ENCODE data around the gene UPF3A. TPM values are rescaled to one million over a fixed set of nuclear protein-coding genes. Genes with fewer than 3 reads are reported as not detected.

UPF3A gene
- total RNA-seq, result 10 to 100 TPM; 30.1 to 88.7 (median 62.9) TPM
- polyA plus RNA-seq, result 10 to 100 TPM; 12.3 to 24.4 TPM
- 45.1 reads per million, percentile 69 among the genes with 10 or more reads in this experiment for total RNA-seq

GRCh38 chr13:114281351-114282040 lies at the start of gene UPF3A:
TSS of gene UPF3A (plus strand) at chr13:114281601. CDS start at chr13:114281640, 39 bp downstream.
- Histone ChIP-seq H3K36me3 (ENCODE audit: control insufficient read depth in 2 of 3, insufficient read depth in 3 of 3, low read length in 3 of 3) (peaks cover 0 to 15% (median 1%) of the 10 kb centered on the region in 3 experiments), H3K27me3 (ENCODE audit: control insufficient read depth in 2 of 2, insufficient read depth in 2 of 2, low read length in 2 of 2) (no peaks in the 10 kb centered on the region), H3K4me3 (ENCODE audit: low read length) (peak within 1 kb of the TSS; percentile 77), H3K4me1 (ENCODE audit: control insufficient read depth in 2 of 2, insufficient read depth in 2 of 2, low read length in 2 of 2) (peaks cover 29 to 34% of the 10 kb centered on the region in 2 donors), H3K27ac (ENCODE audit: low read depth, low read length) (peak within 1 kb of the TSS; percentile 94), H3K9me3 (ENCODE audit: control insufficient read depth in 2 of 3, low read length in 3 of 3) (no peaks in the 10 kb centered on the region)
- peaks cover 1 to 16% (median 2%) of the 10 kb centered on the region in 5 donors for H3K36me3 Mint-ChIP-seq
- H3K27me3 Mint-ChIP-seq, result no peaks in the 10 kb centered on the region
- peak within 1 kb of the TSS; percentile 94 to 99 (median 99) for H3K27ac Mint-ChIP-seq
- CTCF ChIA-PET, result no interaction called here
- peak; percentile 83 to 96 (median 93) for DNase-seq
- peaks cover 31 to 59% (median 45%) of the 10 kb centered on the region in 7 donors for H3K4me1 Mint-ChIP-seq
- intact Hi-C loops (cut with micrococcal nuclease), result loop anchor here (1.0 to 2.0 kb wide), 2 partner anchors 33 to 47 kb away; partner anchors contain the start of genes CHAMP1 (in 2 of the 2) and CDC16 (in 1 of the 2)
- POLR2A ChIA-PET, result interaction anchor here (1.1 to 2.0 kb wide), 13 partner anchors 10 to 216 kb away, joined by 3 to 14 read pairs (median 4); partner anchors contain the start of gene CHAMP1
- peak within 1 kb of the TSS; percentile 82 to 98 (median 94) for H3K4me3 Mint-ChIP-seq
- no peaks in the 10 kb centered on the region for H3K9me3 Mint-ChIP-seq
- peak; percentile 92 for ATAC-seq

- POLR2A ChIA-PET, result interaction anchor here (0.6 kb wide), 1 partner anchor 43 kb away, joined by 3 read pairs; no protein-coding TSS in a partner anchor
- CTCF ChIA-PET, result no interaction called here
- no peak for ATAC-seq
- no peaks in the 10 kb centered on the region for H3K36me3 Mint-ChIP-seq
- peaks cover 17 to 29% (median 26%) of the 10 kb centered on the region in 7 donors for H3K4me1 Mint-ChIP-seq
- Histone ChIP-seq H3K36me3 (ENCODE audit: control insufficient read depth in 2 of 3, insufficient read depth in 3 of 3, low read length in 3 of 3) (no peaks in the 10 kb centered on the region), H3K4me3 (ENCODE audit: low read length) (no peak overlapping the region), H3K4me1 (ENCODE audit: control insufficient read depth in 2 of 2, insufficient read depth in 2 of 2, low read length in 2 of 2) (peaks cover 13 to 14% of the 10 kb centered on the region in 2 donors), H3K9me3 (ENCODE audit: control insufficient read depth in 2 of 3, low read length in 3 of 3) (no peaks in the 10 kb centered on the region), H3K27ac (ENCODE audit: low read depth, low read length) (no peak overlapping the region), H3K27me3 (ENCODE audit: control insufficient read depth in 2 of 2, insufficient read depth in 2 of 2, low read length in 2 of 2) (no peaks in the 10 kb centered on the region)
- intact Hi-C loops (cut with micrococcal nuclease), result no loop called here
- DNase-seq, result no peak
- peaks cover 0 to 29% (median 4%) of the 10 kb centered on the region in 5 donors for H3K27me3 Mint-ChIP-seq
- peaks cover 0 to 2% (median 0%) of the 10 kb centered on the region in 11 donors for H3K9me3 Mint-ChIP-seq
- H3K27ac Mint-ChIP-seq, result peak overlapping the region in 1 of 9 donors; percentile 10
- peak overlapping the region in 2 of 10 donors; percentile 19 to 28 for H3K4me3 Mint-ChIP-seq
Measured at GRCh38 chr13:114231886-114232285, 49.5 kb upstream of the UPF3A start.

GRCh38 chr13:114234266-114234644 lies 47.1 kb upstream of the UPF3A start:
- CTCF ChIA-PET, result no interaction called here
- H3K27me3 ChIP-seq (ENCODE audit: control insufficient read depth in 2 of 2, insufficient read depth in 2 of 2, low read length in 2 of 2), result no peaks in the 10 kb centered on the region
- H3K36me3 Mint-ChIP-seq, result peaks cover 11 to 15% (median 12%) of the 10 kb centered on the region in 5 donors

GRCh38 chr13:114234645-114235421 lies 46.6 kb upstream of the UPF3A start, which contains the start of gene CDC16:
TSS of gene CDC16 (plus strand) at chr13:114234897. CDS start at chr13:114235085, 188 bp downstream.
- Histone ChIP-seq H3K36me3 (ENCODE audit: control insufficient read depth in 2 of 3, insufficient read depth in 3 of 3, low read length in 3 of 3) (peaks cover 8 to 27% (median 18%) of the 10 kb centered on the region in 3 experiments), H3K4me3 (ENCODE audit: low read length) (peak within 1 kb of the TSS; percentile 87), H3K4me1 (ENCODE audit: control insufficient read depth in 2 of 2, insufficient read depth in 2 of 2, low read length in 2 of 2) (peaks cover 9 to 11% of the 10 kb centered on the region in 2 donors), H3K27ac (ENCODE audit: low read depth, low read length) (peak within 1 kb of the TSS; percentile 79), H3K9me3 (ENCODE audit: control insufficient read depth in 2 of 3, low read length in 3 of 3) (no peaks in the 10 kb centered on the region), H3K27me3 (ENCODE audit: control insufficient read depth in 2 of 2, insufficient read depth in 2 of 2, low read length in 2 of 2) (no peaks in the 10 kb centered on the region)
- DNase-seq, result peak; percentile 53 to 87 (median 69)
- H3K9me3 Mint-ChIP-seq, result peaks cover 0 to 2% (median 0%) of the 10 kb centered on the region in 11 donors
- intact Hi-C loops (cut with micrococcal nuclease), result loop anchor here (1.0 to 2.0 kb wide), 4 partner anchors 45 to 418 kb away; partner anchors contain the start of gene UPF3A (in 1 of the 2)
- peak within 1 kb of the TSS; percentile 82 to 93 (median 88) for H3K4me3 Mint-ChIP-seq
- ChIA-PET POLR2A (interaction anchor here (1.1 to 1.3 kb wide), 5 partner anchors 45 to 104 kb away, joined by 3 to 8 read pairs (median 3); partner anchors contain the start of gene RASA3), CTCF (interaction anchor here (1.1 kb wide), 1 partner anchor 9 kb away, joined by 4 read pairs; no protein-coding TSS in a partner anchor)
- peak; percentile 94 for ATAC-seq
- H3K27me3 Mint-ChIP-seq, result peaks cover 0 to 12% (median 4%) of the 10 kb centered on the region in 5 donors
- H3K27ac Mint-ChIP-seq, result peak within 1 kb of the TSS; percentile 78 to 91 (median 86)
- H3K36me3 Mint-ChIP-seq, result peaks cover 11 to 20% (median 16%) of the 10 kb centered on the region in 5 donors
- peaks cover 22 to 29% (median 26%) of the 10 kb centered on the region in 7 donors for H3K4me1 Mint-ChIP-seq

More at GRCh38 chr13:114234266-114234644, 47.1 kb upstream of the UPF3A start:
- DNase-seq, result no peak
- H3K36me3 ChIP-seq (ENCODE audit: control insufficient read depth in 2 of 3, insufficient read depth in 3 of 3, low read length in 3 of 3), result peaks cover 4 to 21% (median 12%) of the 10 kb centered on the region in 3 experiments
- Mint-ChIP-seq H3K27me3 (peaks cover 0 to 18% (median 4%) of the 10 kb centered on the region in 5 donors), H3K4me1 (peaks cover 22 to 28% (median 26%) of the 10 kb centered on the region in 7 donors), H3K9me3 (peaks cover 0 to 2% (median 0%) of the 10 kb centered on the region in 11 donors), H3K4me3 (peak overlapping the region; percentile 82 to 93 (median 88)), H3K27ac (peak overlapping the region; percentile 78 to 91 (median 86))
- H3K4me3 ChIP-seq (ENCODE audit: low read length), result peak overlapping the region; percentile 87
- peak overlapping the region; percentile 79 for H3K27ac ChIP-seq (ENCODE audit: low read depth, low read length)
- peaks cover 9 to 11% of the 10 kb centered on the region in 2 donors for H3K4me1 ChIP-seq (ENCODE audit: control insufficient read depth in 2 of 2, insufficient read depth in 2 of 2, low read length in 2 of 2)
- intact Hi-C loops (cut with micrococcal nuclease), result loop anchor here (2.0 kb wide), 3 partner anchors 47 to 417 kb away; partner anchors contain the start of gene UPF3A (in 1 of the 2)
- no peaks in the 10 kb centered on the region for H3K9me3 ChIP-seq (ENCODE audit: control insufficient read depth in 2 of 3, low read length in 3 of 3)
- ATAC-seq, result no peak
- POLR2A ChIA-PET, result no interaction called here

- intact Hi-C loops (cut with micrococcal nuclease), result loop anchor here (1.0 to 2.0 kb wide), 4 partner anchors 45 to 419 kb away; partner anchors contain the start of gene UPF3A (in 1 of the 2)
- Histone ChIP-seq H3K9me3 (ENCODE audit: control insufficient read depth in 2 of 3, low read length in 3 of 3) (no peaks in the 10 kb centered on the region), H3K4me3 (ENCODE audit: low read length) (peak overlapping the region; percentile 87), H3K36me3 (ENCODE audit: control insufficient read depth in 2 of 3, insufficient read depth in 3 of 3, low read length in 3 of 3) (peaks cover 8 to 35% (median 19%) of the 10 kb centered on the region in 3 experiments), H3K27me3 (ENCODE audit: control insufficient read depth in 2 of 2, insufficient read depth in 2 of 2, low read length in 2 of 2) (no peaks in the 10 kb centered on the region), H3K4me1 (ENCODE audit: control insufficient read depth in 2 of 2, insufficient read depth in 2 of 2, low read length in 2 of 2) (peaks cover 9 to 11% of the 10 kb centered on the region in 2 donors), H3K27ac (ENCODE audit: low read depth, low read length) (peak overlapping the region; percentile 79)
- ChIA-PET POLR2A (interaction anchor here (1.1 to 1.3 kb wide), 5 partner anchors 44 to 105 kb away, joined by 3 to 8 read pairs (median 3); partner anchors contain the start of gene RASA3), CTCF (interaction anchor here (1.1 kb wide), 1 partner anchor 9 kb away, joined by 4 read pairs; no protein-coding TSS in a partner anchor)
- H3K9me3 Mint-ChIP-seq, result peaks cover 0 to 2% (median 0%) of the 10 kb centered on the region in 11 donors
- peaks cover 0 to 6% (median 0%) of the 10 kb centered on the region in 5 donors for H3K27me3 Mint-ChIP-seq
- H3K27ac Mint-ChIP-seq, result peak overlapping the region; percentile 42 to 87 (median 75)
- no peak for DNase-seq
- H3K4me1 Mint-ChIP-seq, result peaks cover 21 to 29% (median 26%) of the 10 kb centered on the region in 7 donors
- H3K4me3 Mint-ChIP-seq, result peak overlapping the region; percentile 82 to 93 (median 88)
- peaks cover 11 to 22% (median 17%) of the 10 kb centered on the region in 5 donors for H3K36me3 Mint-ChIP-seq
- no peak for ATAC-seq
Measured at GRCh38 chr13:114235697-114236096, 45.7 kb upstream of the UPF3A start.
